Activated CD8-positive, alpha-beta T cell treated with anti-CD3 and anti-CD28 coated beads for 36 hours (primary cell): ENCODE measurements around the gene EIF2B2. TPM values are rescaled to one million over a fixed set of nuclear protein-coding genes. Genes with fewer than 3 reads are reported as not detected.

Experiments used
- ATAC-seq: fragments of 200-7000 bp; cut with Tn5 transposase; one replicate; pipeline ENCODE4 v1.10.0; 2021; ENCODE audit warnings: mild to moderate bottlenecking, moderate library complexity
- CTCF ChIA-PET: fragments of 350-600 bp; sonication (Branson Sonifier 250); formaldehyde crosslinking; loops from one replicate; lab custom pipeline; 2021; ENCODE audit warnings: antibody characterized with exemption; lab: Charles Lee
- POLR2A ChIA-PET: fragments of 350-600 bp; sonication (Branson Sonifier 250); formaldehyde crosslinking; loops from one replicate; lab custom pipeline; 2021; ENCODE audit warnings: antibody characterized with exemption; lab: Charles Lee
- DNase-seq: peaks from one replicate; pipeline ENCODE4 v3.0.0-alpha.2; 2020
- H3K27ac Mint-ChIP-seq: one replicate; pipeline ENCODE4 v1.8.0; 2021; ENCODE audit warnings: mild to moderate bottlenecking, mixed read lengths
- H3K27me3 Mint-ChIP-seq: one replicate; pipeline ENCODE4 v1.8.0; 2021; ENCODE audit warnings: mixed read lengths
- H3K36me3 Mint-ChIP-seq: one replicate; pipeline ENCODE4 v1.8.0; 2021; ENCODE audit warnings: low read depth, mixed read lengths
- H3K4me1 Mint-ChIP-seq: one replicate; pipeline ENCODE4 v1.8.0; 2021; ENCODE audit warnings: low read depth, mixed read lengths
- H3K4me3 Mint-ChIP-seq: one replicate; pipeline ENCODE4 v1.8.0; 2021; ENCODE audit warnings: mild to moderate bottlenecking, moderate library complexity, mixed read lengths
- H3K9me3 Mint-ChIP-seq: one replicate; pipeline ENCODE4 v1.8.0; 2021; ENCODE audit warnings: mixed read lengths
- intact Hi-C: fragments of 100-400 bp; cut with micrococcal nuclease; formaldehyde crosslinking; loops from one replicate; pipeline ENCODE4 v1.10.0; 2022
- total RNA-seq, 2 experiments: library from RNA; stranded (reverse); gene quantifications; one replicate each; pipeline ENCODE4 v1.2.3, GENCODE V29; 2021
- TF ChIP-seq, protein P1 (sequence below): fragments of 200-600 bp; IDR thresholded peaks from one replicate; pipeline ENCODE4 v1.8.0; 2022; ENCODE audit warnings: antibody characterized with exemption, mild to moderate bottlenecking

The EIF2B2 gene
- 10 to 100 TPM; 50.5 to 51.9 TPM for total RNA-seq

DNA sequence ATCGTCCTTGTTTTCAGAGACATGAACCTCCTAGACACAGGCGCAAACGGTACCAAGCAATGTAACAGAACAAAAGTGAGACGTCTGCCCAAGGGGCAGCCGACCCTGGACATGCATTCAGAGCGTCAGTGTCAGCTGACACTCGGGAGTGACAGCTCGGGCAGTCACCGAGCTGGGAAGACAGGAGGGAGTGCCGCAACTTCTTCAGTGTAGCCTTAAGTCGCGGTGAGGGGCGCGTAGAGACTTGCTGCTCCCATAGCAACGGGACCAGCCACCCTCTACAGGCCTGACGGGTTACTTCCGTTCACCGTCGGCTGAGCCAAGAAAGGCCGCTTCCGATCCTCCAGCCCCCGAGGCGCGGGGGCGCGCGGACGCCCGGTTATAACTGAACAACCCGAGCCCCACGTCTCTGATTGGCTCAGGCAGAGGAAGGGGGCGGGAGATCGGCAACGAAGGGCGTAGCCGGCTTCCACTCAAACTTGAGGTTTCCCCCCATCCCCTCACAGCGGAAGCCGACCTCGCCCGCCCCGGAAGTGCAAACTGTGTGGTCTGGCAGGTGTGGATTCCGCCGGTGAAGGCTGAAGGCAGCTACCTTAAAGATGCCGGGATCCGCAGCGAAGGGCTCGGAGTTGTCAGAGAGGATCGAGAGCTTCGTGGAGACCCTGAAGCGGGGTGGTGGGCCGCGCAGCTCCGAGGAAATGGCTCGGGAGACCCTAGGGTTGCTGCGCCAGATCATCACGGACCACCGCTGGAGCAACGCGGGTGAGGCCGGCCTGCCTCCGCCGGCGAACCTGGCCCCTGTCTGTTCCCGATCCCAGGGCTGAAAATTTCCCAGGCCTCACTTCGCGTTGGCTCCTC lies at the start of gene EIF2B2:
TSS of gene EIF2B2 (plus strand) at position 530 of the 858 bp plus-strand sequence. CDS start at position 600, 70 bp downstream.
- CTCF ChIA-PET = interaction anchor here (0.9 to 2.3 kb wide), 6 partner anchors 12 to 393 kb away, joined by 3 to 7 read pairs (median 4); no protein-coding TSS in a partner anchor
- H3K4me1 Mint-ChIP-seq = peaks cover 35% of the 10 kb centered on the region
- DNase-seq (peak; percentile 99), ATAC-seq (peak; percentile 98)
- H3K27ac Mint-ChIP-seq = peak within 1 kb of the TSS; percentile 95
- peak within 1 kb of the TSS; percentile 94 for H3K4me3 Mint-ChIP-seq
- H3K36me3 Mint-ChIP-seq = peaks cover 28% of the 10 kb centered on the region
- intact Hi-C loops = no loop called here
- TF ChIP-seq, protein P1, sequence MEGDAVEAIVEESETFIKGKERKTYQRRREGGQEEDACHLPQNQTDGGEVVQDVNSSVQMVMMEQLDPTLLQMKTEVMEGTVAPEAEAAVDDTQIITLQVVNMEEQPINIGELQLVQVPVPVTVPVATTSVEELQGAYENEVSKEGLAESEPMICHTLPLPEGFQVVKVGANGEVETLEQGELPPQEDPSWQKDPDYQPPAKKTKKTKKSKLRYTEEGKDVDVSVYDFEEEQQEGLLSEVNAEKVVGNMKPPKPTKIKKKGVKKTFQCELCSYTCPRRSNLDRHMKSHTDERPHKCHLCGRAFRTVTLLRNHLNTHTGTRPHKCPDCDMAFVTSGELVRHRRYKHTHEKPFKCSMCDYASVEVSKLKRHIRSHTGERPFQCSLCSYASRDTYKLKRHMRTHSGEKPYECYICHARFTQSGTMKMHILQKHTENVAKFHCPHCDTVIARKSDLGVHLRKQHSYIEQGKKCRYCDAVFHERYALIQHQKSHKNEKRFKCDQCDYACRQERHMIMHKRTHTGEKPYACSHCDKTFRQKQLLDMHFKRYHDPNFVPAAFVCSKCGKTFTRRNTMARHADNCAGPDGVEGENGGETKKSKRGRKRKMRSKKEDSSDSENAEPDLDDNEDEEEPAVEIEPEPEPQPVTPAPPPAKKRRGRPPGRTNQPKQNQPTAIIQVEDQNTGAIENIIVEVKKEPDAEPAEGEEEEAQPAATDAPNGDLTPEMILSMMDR = peak; percentile 18
- H3K27me3 Mint-ChIP-seq = no peaks in the 10 kb centered on the region
- POLR2A ChIA-PET = interaction anchor here (0.6 to 2.1 kb wide), 9 partner anchors 9 to 123 kb away, joined by 3 to 8 read pairs (median 4); partner anchors contain the start of gene RPS6KL1
- H3K9me3 Mint-ChIP-seq = no peaks in the 10 kb centered on the region

DNA sequence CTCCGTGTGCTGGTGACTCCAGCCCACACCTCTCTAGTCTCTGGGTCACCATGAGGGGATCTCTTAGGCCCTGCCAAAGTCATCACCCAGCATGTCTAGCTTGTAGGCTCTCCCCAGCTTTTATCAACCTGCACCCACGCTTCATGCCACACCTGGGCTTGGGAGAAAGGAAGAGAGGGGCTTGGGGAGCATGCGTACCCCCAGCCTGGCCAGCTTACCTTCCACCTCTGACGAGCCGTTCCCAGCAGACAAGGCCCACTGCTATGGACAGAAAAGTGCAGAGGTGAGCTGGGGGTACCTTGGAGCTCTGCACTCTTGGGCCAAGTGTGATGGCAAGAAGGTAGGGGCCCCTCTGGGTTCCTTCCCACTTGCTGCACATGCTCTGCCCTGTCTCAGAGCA lies 49.0 kb upstream of the EIF2B2 start:
- ATAC-seq = no peak
- ChIA-PET CTCF (interaction anchor here (1.0 to 1.8 kb wide), 5 partner anchors 8 to 135 kb away, joined by 3 to 6 read pairs (median 4); no protein-coding TSS in a partner anchor), POLR2A (interaction anchor here (0.9 to 1.6 kb wide), 2 partner anchors 11 to 36 kb away, joined by 3 to 4 read pairs; no protein-coding TSS in a partner anchor)
- Mint-ChIP-seq H3K27ac (no peak overlapping the region), H3K9me3 (no peaks in the 10 kb centered on the region), H3K4me3 (no peak overlapping the region), H3K36me3 (no peaks in the 10 kb centered on the region), H3K4me1 (no peaks in the 10 kb centered on the region), H3K27me3 (peaks cover 10% of the 10 kb centered on the region)
- intact Hi-C loops = no loop called here
- TF ChIP-seq, protein P1 = no peak
- DNase-seq = no peak

DNA sequence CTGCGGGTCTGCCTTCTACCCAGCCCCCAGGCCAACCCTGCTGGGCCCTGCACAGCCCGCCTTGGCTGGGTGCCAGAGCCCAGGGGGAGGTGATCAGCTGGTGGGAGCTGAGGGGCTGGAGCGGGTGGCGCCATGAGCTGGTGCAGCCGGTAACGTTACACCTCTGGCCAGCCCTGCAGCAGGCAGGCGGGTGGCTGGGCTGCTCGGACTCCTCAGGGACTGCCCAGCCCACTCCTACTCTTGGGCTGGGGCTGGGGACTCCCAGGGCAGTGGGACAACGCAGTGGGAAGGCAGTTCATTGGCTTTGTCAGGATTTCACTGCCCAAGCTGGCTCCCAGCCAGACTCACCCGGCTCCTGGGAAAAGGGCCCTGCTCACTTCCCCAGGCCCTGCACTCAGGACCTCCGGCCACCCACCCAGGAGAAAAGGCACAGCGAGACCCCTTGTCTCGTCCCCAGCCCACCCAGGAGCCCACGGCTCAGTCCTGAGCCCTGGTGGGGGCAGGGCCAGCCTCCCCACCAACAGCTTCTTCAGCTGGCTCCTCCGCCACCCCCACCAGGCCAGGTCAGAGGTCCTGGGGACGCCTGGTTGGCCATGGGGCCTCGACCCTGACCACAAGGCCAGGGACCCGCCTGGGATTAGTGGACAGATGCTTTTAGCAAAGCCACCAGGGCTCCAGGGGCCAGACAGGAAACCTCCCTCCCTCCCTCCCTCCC lies 48.3 kb upstream of the EIF2B2 start:
- POLR2A ChIA-PET = interaction anchor here (0.9 kb wide), 1 partner anchor 35 kb away, joined by 3 read pairs; no protein-coding TSS in a partner anchor

DNA sequence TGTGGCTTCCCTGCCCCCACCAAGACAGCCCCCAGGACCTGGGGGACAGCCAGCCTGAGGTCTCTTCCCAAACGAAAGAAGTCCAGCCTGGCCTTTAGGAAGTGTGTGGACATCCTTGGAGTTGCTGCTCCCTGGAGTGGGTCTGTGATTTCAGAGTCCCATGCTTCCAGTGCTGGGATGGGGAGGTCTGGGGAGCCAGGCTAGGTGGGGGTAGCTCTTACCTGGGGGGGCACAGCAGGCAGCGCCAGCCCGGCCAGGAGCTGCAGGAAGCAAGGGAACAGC lies 47.8 kb upstream of the EIF2B2 start:
- ChIA-PET POLR2A (no interaction called here), CTCF (interaction anchor here (0.7 to 1.8 kb wide), 5 partner anchors 8 to 134 kb away, joined by 3 to 6 read pairs (median 4); no protein-coding TSS in a partner anchor)
- Mint-ChIP-seq H3K27me3 (peaks cover 10% of the 10 kb centered on the region), H3K4me3 (peak overlapping the region; percentile 46), H3K4me1 (no peaks in the 10 kb centered on the region), H3K36me3 (no peaks in the 10 kb centered on the region), H3K27ac (no peak overlapping the region), H3K9me3 (no peaks in the 10 kb centered on the region)
- ATAC-seq = no peak
- TF ChIP-seq, protein P1 = no peak
- no peak for DNase-seq
- intact Hi-C loops = no loop called here

More for the DNA sequence above, 48.3 kb upstream of the EIF2B2 start:
- H3K36me3 Mint-ChIP-seq = no peaks in the 10 kb centered on the region
- no peak overlapping the region for H3K4me3 Mint-ChIP-seq
- DNase-seq (no peak), ATAC-seq (no peak)
- H3K4me1 Mint-ChIP-seq = no peaks in the 10 kb centered on the region
- H3K9me3 Mint-ChIP-seq = no peaks in the 10 kb centered on the region
- H3K27ac Mint-ChIP-seq = no peak overlapping the region
- intact Hi-C loops = no loop called here
- CTCF ChIA-PET = interaction anchor here (1.0 to 1.8 kb wide), 5 partner anchors 7 to 134 kb away, joined by 3 to 6 read pairs (median 4); no protein-coding TSS in a partner anchor
- TF ChIP-seq, protein P1 = no peak
- peaks cover 10% of the 10 kb centered on the region for H3K27me3 Mint-ChIP-seq
